IPS-18c (cell line): ENCODE results near the gene SLC35F1.
"Not testable (repeated sequence)": the region's sequence is repeated elsewhere in the genome, so short reads cannot be mapped to it uniquely, and the experiment has no call there.

Source experiments
- H3K4me3 ChIP-seq: 2 replicates; pipeline ENCODE4 v1.7.0; 2013; ENCODE audit warnings: low read depth, mild to moderate bottlenecking, low read length, moderate library complexity; ENCODE audit not compliant: insufficient read depth
- H3K9me3 ChIP-seq: one replicate; pipeline ENCODE4 v1.6.1; 2013; ENCODE audit warnings: mild to moderate bottlenecking, low read length, moderate library complexity; ENCODE audit not compliant: control insufficient read depth, insufficient read depth

The SLC35F1 gene

GRCh38 chr6:117961301-117961700, 54.2 kb downstream of the SLC35F1 start:
- peaks cover 5% of the 10 kb centered on the region for H3K9me3 ChIP-seq
- no peak overlapping the region for H3K4me3 ChIP-seq

DNA sequence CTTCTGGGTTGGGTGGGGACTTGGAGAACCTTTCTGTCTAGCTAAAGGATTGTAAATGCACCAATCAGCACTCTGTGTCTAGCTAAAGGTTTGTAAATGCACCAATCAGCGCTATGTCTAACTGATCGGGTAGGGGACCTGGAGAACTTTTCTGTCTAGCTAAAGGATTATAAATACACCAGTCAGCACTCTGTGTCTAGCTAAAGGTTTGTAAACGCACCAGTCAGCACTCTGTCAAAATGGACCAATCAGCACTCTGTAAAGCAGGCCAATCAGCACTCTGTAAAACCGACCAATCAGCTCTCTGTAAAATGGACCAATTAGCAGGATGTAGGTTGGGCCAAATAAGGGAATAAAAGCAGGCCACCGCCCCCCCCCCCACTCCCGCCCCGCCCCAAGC, 58.7 kb downstream of the SLC35F1 start:
- H3K4me3 ChIP-seq, H3K9me3 ChIP-seq: not testable (repeated sequence)

DNA sequence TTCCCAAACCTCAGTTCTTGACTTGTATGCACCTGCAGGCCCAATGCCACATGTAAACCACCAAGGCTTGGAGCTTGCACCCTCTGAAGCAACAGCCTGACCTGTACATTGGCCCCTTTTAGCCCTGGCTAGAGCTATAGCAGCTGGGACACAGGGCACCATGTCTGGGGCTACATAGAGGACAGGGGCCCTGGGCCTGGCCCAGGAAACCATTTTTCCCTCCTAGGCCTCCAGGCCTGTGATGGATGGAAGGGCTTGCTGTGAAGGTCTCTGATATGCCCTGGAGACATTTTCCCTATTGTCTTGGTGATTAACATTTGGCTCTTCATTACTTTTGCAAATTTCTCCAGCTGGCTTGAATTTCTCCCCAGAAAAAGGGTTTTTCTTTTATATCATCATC, 64.6 kb downstream of the SLC35F1 start:
- H3K9me3 ChIP-seq, result peaks cover 6% of the 10 kb centered on the region
- no peak overlapping the region for H3K4me3 ChIP-seq

- Histone ChIP-seq H3K4me3 (no peak overlapping the region), H3K9me3 (peaks cover 6% of the 10 kb centered on the region)
Measured at GRCh38 chr6:117974914-117975627, 68.0 kb downstream of the SLC35F1 start.

- H3K9me3 ChIP-seq, result peaks cover 6% of the 10 kb centered on the region
Measured at GRCh38 chr6:117976030-117976651, 69.1 kb downstream of the SLC35F1 start.

GRCh38 chr6:117985916-117986315, 78.9 kb downstream of the SLC35F1 start:
- H3K9me3 ChIP-seq, result no peaks in the 10 kb centered on the region
- no peak overlapping the region for H3K4me3 ChIP-seq

More at GRCh38 chr6:117976030-117976651, 69.1 kb downstream of the SLC35F1 start:
- H3K4me3 ChIP-seq, result no peak overlapping the region

DNA sequence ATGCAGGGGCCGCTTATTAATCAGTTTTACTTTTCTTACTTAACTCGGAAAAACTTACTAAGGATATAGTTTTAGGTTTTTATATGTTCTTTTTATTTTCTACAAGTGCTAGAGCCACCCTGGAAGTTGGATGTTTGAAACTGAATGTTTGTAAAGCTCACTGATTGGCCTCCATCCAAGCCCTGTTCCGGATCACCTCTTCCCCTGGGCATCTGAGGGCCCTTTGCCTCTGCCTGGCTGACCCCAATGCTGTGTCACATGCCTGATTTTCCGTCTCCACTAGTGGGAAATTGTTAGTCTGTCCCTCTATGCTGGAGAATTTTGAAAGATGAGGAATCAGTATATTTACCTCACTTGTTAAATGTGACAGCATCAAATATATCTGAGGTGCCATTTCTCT, 79.3 kb downstream of the SLC35F1 start:
- no peaks in the 10 kb centered on the region for H3K9me3 ChIP-seq

GRCh38 chr6:117989086-117989485, 82.0 kb downstream of the SLC35F1 start:
- H3K9me3 ChIP-seq, result no peaks in the 10 kb centered on the region
- H3K4me3 ChIP-seq, result no peak overlapping the region

More for the DNA sequence above, 79.3 kb downstream of the SLC35F1 start:
- H3K4me3 ChIP-seq, result no peak overlapping the region

DNA sequence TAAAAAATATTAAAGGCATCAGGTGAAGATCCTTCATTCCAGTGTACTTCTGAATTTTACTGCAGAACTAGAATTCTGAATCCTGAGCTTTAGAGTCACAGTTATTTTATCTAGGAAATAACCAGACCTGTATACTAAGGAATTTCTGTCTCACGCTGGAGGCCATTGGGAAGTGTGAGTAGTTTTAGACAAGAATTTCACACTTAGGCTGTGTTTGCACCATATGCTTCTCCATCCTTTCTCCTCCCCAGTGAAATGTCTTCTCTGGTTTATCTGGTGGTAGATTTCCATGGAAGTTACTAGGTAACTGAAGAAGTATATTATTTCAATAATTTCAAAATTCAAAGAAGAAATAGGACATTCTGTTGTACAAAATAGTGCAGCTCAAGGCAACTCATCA, 83.1 kb downstream of the SLC35F1 start:
- Histone ChIP-seq H3K9me3 (no peaks in the 10 kb centered on the region), H3K4me3 (no peak overlapping the region)

- H3K9me3 ChIP-seq, result no peaks in the 10 kb centered on the region
- H3K4me3 ChIP-seq, result no peak overlapping the region
Measured at GRCh38 chr6:117992856-117993255, 85.8 kb downstream of the SLC35F1 start.

GRCh38 chr6:118012944-118013343, 105.9 kb downstream of the SLC35F1 start:
- H3K9me3 ChIP-seq, result no peaks in the 10 kb centered on the region
- no peak overlapping the region for H3K4me3 ChIP-seq

- no peak overlapping the region for H3K4me3 ChIP-seq
Measured at GRCh38 chr6:118016532-118016931, 109.5 kb downstream of the SLC35F1 start.

DNA sequence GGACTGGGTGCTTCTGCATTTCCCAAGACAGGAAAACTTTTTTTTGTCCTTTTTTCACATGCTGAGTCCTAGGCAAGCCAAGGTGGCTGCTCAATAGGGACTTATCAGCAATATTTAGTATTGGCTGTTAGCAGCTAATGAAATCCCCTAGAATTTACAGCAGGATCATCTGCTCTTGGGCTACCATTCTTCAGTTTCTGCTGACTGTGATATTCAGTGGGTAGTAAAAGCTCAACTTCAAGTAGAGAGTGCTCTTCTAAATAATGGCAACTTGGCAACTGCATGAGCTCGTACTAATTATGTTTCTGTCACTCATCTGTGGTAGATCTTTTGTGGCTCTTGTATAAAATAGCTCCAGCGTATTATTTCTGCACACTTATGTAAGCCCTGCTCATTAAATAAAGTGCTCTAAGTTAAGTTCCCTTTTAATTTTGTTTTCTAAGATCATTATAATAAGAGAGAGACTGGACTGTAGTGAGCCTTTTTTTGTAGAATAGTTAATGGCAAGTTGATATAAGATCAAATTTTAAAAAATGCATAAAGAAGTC, 110.3 kb downstream of the SLC35F1 start:
- Histone ChIP-seq H3K9me3 (no peaks in the 10 kb centered on the region), H3K4me3 (no peak overlapping the region)

More at GRCh38 chr6:118016532-118016931, 109.5 kb downstream of the SLC35F1 start:
- no peaks in the 10 kb centered on the region for H3K9me3 ChIP-seq

DNA sequence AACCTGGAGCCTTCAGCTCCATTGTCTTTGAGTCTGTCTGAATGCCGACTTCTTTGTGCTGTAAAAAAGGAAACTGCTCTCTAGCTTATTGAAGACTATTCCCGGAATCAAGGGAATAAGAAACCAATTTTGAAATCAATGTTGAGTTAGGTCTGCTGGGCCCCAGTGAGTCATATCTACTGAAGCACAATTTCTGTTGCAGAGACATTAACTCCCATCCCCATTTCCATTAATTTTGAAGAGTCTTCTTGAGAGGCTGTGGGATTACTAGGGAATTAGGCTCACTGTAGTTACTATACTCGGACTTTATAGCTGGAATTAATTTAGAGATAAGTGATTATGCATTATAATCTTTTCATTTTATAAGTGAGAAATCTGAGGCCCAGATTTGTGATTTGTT, 116.7 kb downstream of the SLC35F1 start:
- no peaks in the 10 kb centered on the region for H3K9me3 ChIP-seq
- no peak overlapping the region for H3K4me3 ChIP-seq

DNA sequence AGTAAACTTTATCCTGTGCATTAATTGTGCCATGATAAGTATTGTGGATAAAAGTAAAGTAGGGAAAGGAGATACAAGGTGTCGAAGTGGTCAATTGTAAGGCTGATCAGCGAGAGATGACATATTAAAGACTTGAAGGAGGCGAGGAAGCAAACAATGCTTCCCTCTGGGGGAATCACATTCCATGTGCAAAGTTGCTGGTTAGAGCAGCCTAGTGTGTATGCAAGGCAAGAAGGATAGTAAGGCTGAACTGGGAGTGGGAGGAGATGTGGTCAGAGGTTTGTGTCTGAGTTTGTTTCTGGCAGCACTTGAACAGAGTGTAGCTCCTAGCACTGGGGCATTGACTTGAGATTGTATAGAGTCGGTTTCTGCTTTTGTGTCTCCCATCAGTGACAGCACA, 122.9 kb downstream of the SLC35F1 start:
- Histone ChIP-seq H3K4me3 (no peak overlapping the region), H3K9me3 (no peaks in the 10 kb centered on the region)

DNA sequence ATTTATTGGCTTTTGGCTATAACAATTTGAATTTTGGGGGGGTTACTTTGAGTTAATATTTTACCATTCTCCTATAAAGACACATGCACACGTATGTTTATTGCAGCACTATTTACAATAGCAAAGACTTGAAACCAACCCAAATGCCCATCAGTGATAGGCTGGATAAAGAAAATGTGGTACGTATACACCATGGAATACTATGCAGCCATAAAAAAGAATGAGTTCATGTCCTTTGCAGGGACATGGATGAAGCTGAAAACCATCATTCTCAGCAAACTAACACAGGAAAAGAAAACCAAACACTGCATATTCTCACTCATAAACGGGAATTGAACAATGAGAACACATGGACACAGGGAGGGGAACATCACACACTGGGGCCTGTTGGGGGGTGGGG, 130.4 kb downstream of the SLC35F1 start:
- not testable (repeated sequence) for H3K9me3 ChIP-seq, H3K4me3 ChIP-seq

- H3K9me3 ChIP-seq, result no peaks in the 10 kb centered on the region
- no peak overlapping the region for H3K4me3 ChIP-seq
Measured at GRCh38 chr6:118042855-118043254, 135.8 kb downstream of the SLC35F1 start.

DNA sequence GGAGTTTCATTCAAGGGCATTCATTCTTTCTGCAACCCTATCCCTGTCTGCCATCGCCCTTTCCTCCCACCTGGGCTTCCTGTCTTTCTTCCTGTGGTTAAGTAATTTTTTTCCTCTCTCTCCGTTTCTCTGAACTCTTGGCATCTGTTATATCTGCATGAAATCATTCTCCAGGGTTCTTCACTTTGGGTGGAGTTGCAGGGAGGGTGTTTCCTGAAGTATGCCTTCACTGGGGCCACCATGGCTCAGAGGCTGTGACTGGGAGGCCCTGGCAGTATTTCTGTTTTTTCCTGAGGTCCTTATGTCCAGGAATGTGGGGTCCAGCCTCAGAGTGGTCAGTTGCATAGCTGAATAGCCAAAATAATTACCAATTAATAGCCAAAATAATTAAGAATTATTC, 137.2 kb downstream of the SLC35F1 start:
- H3K4me3 ChIP-seq, result no peak overlapping the region
- no peaks in the 10 kb centered on the region for H3K9me3 ChIP-seq
